Glutamatergic neuron (in vitro differentiated cells): ENCODE measurements around the gene PTPRM. TPM values are rescaled to one million over a fixed set of nuclear protein-coding genes. Genes with fewer than 3 reads are reported as not detected.

ENCODE experiments used
- DNase-seq: peaks from one replicate; pipeline ENCODE4 v3.0.0; 2022
- H3K27ac Mint-ChIP-seq: one replicate; pipeline ENCODE4 v1.8.0; 2020; ENCODE audit warnings: mild to moderate bottlenecking, mixed read lengths, inconsistent platforms; ENCODE audit not compliant: unreplicated experiment
- H3K27me3 Mint-ChIP-seq: one replicate; pipeline ENCODE4 v1.8.0; 2020; ENCODE audit warnings: mild to moderate bottlenecking, moderate library complexity, mixed read lengths, inconsistent platforms; ENCODE audit not compliant: unreplicated experiment
- H3K36me3 Mint-ChIP-seq: one replicate; pipeline ENCODE4 v1.8.0; 2020; ENCODE audit warnings: mild to moderate bottlenecking, mixed read lengths, inconsistent platforms; ENCODE audit not compliant: unreplicated experiment
- H3K4me1 Mint-ChIP-seq: one replicate; pipeline ENCODE4 v1.8.0; 2020; ENCODE audit warnings: mild to moderate bottlenecking, low read depth, mixed read lengths, inconsistent platforms; ENCODE audit not compliant: unreplicated experiment
- H3K4me3 Mint-ChIP-seq: one replicate; pipeline ENCODE4 v1.8.0; 2020; ENCODE audit warnings: mild to moderate bottlenecking, mixed read lengths, inconsistent platforms; ENCODE audit not compliant: unreplicated experiment
- H3K9me3 Mint-ChIP-seq: one replicate; pipeline ENCODE4 v1.8.0; 2020; ENCODE audit warnings: mild to moderate bottlenecking, moderate library complexity, mixed read lengths, inconsistent platforms; ENCODE audit not compliant: unreplicated experiment
- long read RNA-seq: library from polyadenylated mRNA; unstranded; transcript quantifications from one replicate; pipeline ENCODE4 v2.0.0, GENCODE V29; 2020; ENCODE audit not compliant: unreplicated experiment
- total RNA-seq: library from RNA; stranded (reverse); fragmentation: NEBNext Ultra II Directional; extraction: Animal tissue kit (Norgen Biotek cat#: 25700); gene quantifications from one replicate; pipeline ENCODE4 v1.2.1, GENCODE V29; 2021; ENCODE audit not compliant: unreplicated experiment
- TF ChIP-seq, protein P1 (sequence below): fragments of 200-600 bp; sonication (generic); IDR thresholded peaks from one replicate; pipeline ENCODE4 v1.5.0; 2021; ENCODE audit not compliant: partially characterized antibody, unreplicated experiment

PTPRM gene
- total RNA-seq: 23.9 TPM
- long read RNA-seq, partial matches to known transcripts: 0 of 1 reads
- long read RNA-seq, other reads (novel, unspliced or antisense): 1 of 1 reads

DNA sequence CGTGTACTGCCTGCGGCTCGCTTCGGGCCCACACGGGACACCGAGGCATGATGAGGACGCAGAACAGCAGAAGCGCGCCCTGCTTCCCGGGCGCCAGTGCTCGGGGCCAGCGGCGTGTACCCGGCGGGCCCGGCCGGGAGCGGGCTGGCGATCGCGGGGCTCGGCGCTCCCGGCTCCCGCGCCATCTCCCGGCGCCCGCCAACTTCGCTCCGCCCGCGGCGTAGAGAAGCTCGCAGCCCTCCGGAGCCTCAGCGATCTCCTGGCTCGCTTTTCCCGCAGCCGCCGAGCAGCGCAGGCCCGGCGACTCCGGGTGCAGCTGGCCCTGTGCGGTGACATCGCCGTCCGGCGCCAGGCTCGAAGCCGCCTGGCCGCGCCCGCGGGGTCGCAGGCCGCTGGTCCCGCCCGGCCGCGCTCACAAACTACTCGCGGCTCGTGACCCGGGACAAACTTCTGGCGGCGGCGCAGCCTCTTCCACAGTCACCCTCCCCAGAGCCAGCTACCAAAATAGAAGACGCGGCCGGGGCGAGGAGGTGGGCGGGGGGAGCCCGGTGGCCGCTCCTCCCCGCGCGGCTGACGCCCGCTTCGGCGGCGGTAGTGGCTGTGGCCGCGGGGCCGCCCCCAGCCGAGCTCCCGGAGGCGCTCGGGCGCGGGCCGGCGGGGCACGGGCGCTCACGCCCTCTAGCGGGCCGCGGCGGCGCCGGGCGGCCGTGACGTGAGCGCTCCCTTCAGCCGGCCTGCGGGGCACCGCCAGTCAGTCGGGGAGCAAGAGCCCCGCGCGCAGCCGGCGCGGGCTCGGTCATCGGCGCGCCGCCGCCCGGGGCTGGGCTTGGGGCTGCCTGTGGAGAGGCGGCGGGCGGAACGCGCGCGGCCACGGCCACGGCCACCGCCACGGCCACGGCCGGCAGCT lies at the start of gene PTPRM:
TSS of gene PTPRM (plus strand) at position 750 of the 907 bp plus-strand sequence. CDS start 503 bp downstream, outside the sequence.
- no peaks in the 10 kb centered on the region for H3K36me3 Mint-ChIP-seq
- H3K27ac Mint-ChIP-seq: no peak within 1 kb of the TSS
- H3K9me3 Mint-ChIP-seq: no peaks in the 10 kb centered on the region
- TF ChIP-seq, protein P1, sequence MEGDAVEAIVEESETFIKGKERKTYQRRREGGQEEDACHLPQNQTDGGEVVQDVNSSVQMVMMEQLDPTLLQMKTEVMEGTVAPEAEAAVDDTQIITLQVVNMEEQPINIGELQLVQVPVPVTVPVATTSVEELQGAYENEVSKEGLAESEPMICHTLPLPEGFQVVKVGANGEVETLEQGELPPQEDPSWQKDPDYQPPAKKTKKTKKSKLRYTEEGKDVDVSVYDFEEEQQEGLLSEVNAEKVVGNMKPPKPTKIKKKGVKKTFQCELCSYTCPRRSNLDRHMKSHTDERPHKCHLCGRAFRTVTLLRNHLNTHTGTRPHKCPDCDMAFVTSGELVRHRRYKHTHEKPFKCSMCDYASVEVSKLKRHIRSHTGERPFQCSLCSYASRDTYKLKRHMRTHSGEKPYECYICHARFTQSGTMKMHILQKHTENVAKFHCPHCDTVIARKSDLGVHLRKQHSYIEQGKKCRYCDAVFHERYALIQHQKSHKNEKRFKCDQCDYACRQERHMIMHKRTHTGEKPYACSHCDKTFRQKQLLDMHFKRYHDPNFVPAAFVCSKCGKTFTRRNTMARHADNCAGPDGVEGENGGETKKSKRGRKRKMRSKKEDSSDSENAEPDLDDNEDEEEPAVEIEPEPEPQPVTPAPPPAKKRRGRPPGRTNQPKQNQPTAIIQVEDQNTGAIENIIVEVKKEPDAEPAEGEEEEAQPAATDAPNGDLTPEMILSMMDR: no peak
- peaks cover 8% of the 10 kb centered on the region for H3K27me3 Mint-ChIP-seq
- DNase-seq: peak; percentile 80
- H3K4me3 Mint-ChIP-seq: peak within 1 kb of the TSS; percentile 89
- no peaks in the 10 kb centered on the region for H3K4me1 Mint-ChIP-seq

DNA sequence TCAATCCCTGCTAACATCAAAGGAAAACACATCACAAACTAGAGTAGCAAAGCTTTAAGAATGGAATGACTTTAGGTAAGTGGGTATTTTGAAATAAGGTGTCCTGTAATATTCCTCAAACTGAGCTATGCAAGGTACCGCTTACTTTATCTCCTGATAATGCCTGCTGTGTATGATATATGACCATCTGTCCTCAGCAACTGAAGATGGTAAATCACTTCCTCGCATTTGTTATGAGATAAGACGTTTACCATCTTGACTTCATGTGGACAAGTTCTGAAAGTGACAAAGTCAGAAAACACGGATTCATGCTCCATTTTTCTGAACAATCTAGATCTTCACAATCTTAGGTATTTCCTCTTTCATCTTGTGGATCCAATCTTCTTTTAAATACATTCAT lies 49.3 kb upstream of the PTPRM start:
- no peak overlapping the region for H3K27ac Mint-ChIP-seq
- H3K4me3 Mint-ChIP-seq: no peak overlapping the region
- peaks cover 10% of the 10 kb centered on the region for H3K4me1 Mint-ChIP-seq
- no peaks in the 10 kb centered on the region for H3K27me3 Mint-ChIP-seq
- TF ChIP-seq, protein P1: no peak
- no peaks in the 10 kb centered on the region for H3K36me3 Mint-ChIP-seq
- DNase-seq: no peak
- H3K9me3 Mint-ChIP-seq: peaks cover 4% of the 10 kb centered on the region

DNA sequence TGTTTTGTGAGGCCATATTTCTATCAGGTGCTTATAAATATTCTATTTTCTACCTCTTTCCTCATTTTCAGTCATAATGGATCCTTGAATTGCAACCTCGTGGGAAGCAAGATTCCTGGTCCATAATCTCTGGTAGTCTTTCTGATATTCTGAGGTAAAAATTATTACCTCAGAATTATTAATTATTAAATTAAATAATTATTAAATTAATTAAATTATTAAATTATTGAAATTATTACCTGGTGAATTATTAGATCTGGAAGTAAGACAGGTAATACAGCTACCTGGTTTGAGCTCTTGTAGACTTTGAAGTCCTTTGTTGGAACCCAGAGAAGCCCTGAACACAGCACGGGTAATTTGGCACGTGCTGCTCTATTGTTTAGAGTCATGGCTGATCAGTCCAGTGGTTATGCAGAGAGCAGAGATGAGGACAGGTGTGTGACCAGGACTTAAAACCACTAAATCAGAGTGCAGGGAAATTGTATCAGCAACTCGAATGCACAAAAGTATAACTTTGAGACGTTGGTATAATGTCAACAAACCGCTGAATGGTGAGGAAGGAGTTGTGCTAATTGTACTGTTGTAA lies 46.8 kb upstream of the PTPRM start:
- no peak overlapping the region for H3K4me3 Mint-ChIP-seq
- H3K9me3 Mint-ChIP-seq: peaks cover 4% of the 10 kb centered on the region
- no peaks in the 10 kb centered on the region for H3K27me3 Mint-ChIP-seq
- no peaks in the 10 kb centered on the region for H3K36me3 Mint-ChIP-seq
- H3K27ac Mint-ChIP-seq: no peak overlapping the region
- TF ChIP-seq, protein P1: no peak
- peaks cover 10% of the 10 kb centered on the region for H3K4me1 Mint-ChIP-seq
- DNase-seq: no peak

GRCh38 chr18:7521226-7521856 lies 45.8 kb upstream of the PTPRM start:
- DNase-seq: no peak
- H3K4me1 Mint-ChIP-seq: peaks cover 10% of the 10 kb centered on the region
- H3K27me3 Mint-ChIP-seq: no peaks in the 10 kb centered on the region
- peaks cover 4% of the 10 kb centered on the region for H3K9me3 Mint-ChIP-seq
- no peak overlapping the region for H3K4me3 Mint-ChIP-seq
- no peak overlapping the region for H3K27ac Mint-ChIP-seq
- H3K36me3 Mint-ChIP-seq: no peaks in the 10 kb centered on the region
- TF ChIP-seq, protein P1: no peak
